SK-N-SH treated with all-trans-retinoic acid at 6 μM for 48 hours (cell line): ENCODE data around the gene ARRDC2.
"Not testable (repeated sequence)": the region's sequence is repeated elsewhere in the genome, so short reads cannot be mapped to it uniquely, and the experiment has no call there.

ENCODE experiments used
- ATAC-seq: fragments of 200-7000 bp; cut with Tn5 transposase; 3 replicates; pipeline ENCODE4 v1.9.1; 2020; ENCODE audit warnings: mild to moderate bottlenecking, moderate library complexity
- ARNTL ChIP-seq: fragments of 450-650 bp; formaldehyde crosslinking; IDR thresholded peaks from 2 replicates; pipeline ENCODE4 v1.5.0; 2020; ENCODE audit warnings: low read depth, mild to moderate bottlenecking, moderate library complexity, borderline replicate concordance
- BACH2 ChIP-seq: fragments of 250-450 bp; sonication (Bioruptor Pico); IDR thresholded peaks from 2 replicates; pipeline ENCODE4 v1.9.0; 2021; ENCODE audit warnings: mild to moderate bottlenecking, borderline replicate concordance
- CREB5 ChIP-seq: fragments of 250-450 bp; sonication (Bioruptor Pico); IDR thresholded peaks from 2 replicates; pipeline ENCODE4 v1.5.1; 2020; ENCODE audit warnings: low read depth, mild to moderate bottlenecking, moderate library complexity
- CSDC2 ChIP-seq: fragments of 250-450 bp; sonication (Bioruptor Pico); IDR thresholded peaks from 2 replicates; pipeline ENCODE4 v1.5.0; 2020; ENCODE audit warnings: mild to moderate bottlenecking, moderate library complexity
- CSRNP3 ChIP-seq: fragments of 250-450 bp; sonication (Bioruptor Pico); IDR thresholded peaks from 2 replicates; pipeline ENCODE4 v1.5.1; 2021; ENCODE audit warnings: mild to moderate bottlenecking, moderate library complexity
- ESRRG ChIP-seq: fragments of 250-450 bp; sonication (Bioruptor Pico); IDR thresholded peaks from 2 replicates; pipeline ENCODE4 v1.6.1; 2021; ENCODE audit warnings: mild to moderate bottlenecking
- GLIS3 ChIP-seq: fragments of 250-450 bp; sonication (Bioruptor Pico); IDR thresholded peaks from 2 replicates; pipeline ENCODE4 v1.5.0; 2020; ENCODE audit warnings: mild to moderate bottlenecking, moderate library complexity
- ISL1 ChIP-seq: fragments of 250-450 bp; sonication (Bioruptor Pico); IDR thresholded peaks from 2 replicates; pipeline ENCODE4 v2.1.2; 2022; ENCODE audit warnings: mild to moderate bottlenecking, moderate library complexity
- PPARA ChIP-seq: fragments of 250-450 bp; sonication (Bioruptor Pico); IDR thresholded peaks from 2 replicates; pipeline ENCODE4 v1.5.0; 2020; ENCODE audit warnings: mild to moderate bottlenecking, borderline replicate concordance
- RARB ChIP-seq: fragments of 250-450 bp; sonication (Bioruptor Pico); IDR thresholded peaks from 2 replicates; pipeline ENCODE4 v1.8.0; 2021; ENCODE audit warnings: mild to moderate bottlenecking, moderate library complexity
- SNAI2 ChIP-seq: fragments of 250-450 bp; sonication (Bioruptor Pico); IDR thresholded peaks from 2 replicates; pipeline ENCODE4 v1.5.0; 2020; ENCODE audit warnings: mild to moderate bottlenecking, moderate library complexity
- TCF4 ChIP-seq: fragments of 250-450 bp; sonication (Bioruptor Pico); IDR thresholded peaks from 2 replicates; pipeline ENCODE4 v1.8.0; 2021; ENCODE audit warnings: mild to moderate bottlenecking, moderate library complexity, borderline replicate concordance
- TOX ChIP-seq: fragments of 250-450 bp; sonication (Bioruptor Pico); IDR thresholded peaks from 2 replicates; pipeline ENCODE4 v1.8.0; 2021; ENCODE audit warnings: mild to moderate bottlenecking, moderate library complexity, borderline replicate concordance
- ZC3H10 ChIP-seq: fragments of 250-450 bp; sonication (Bioruptor Pico); IDR thresholded peaks from 2 replicates; pipeline ENCODE4 v1.5.1; 2021; ENCODE audit warnings: mild to moderate bottlenecking, moderate library complexity
- ZFP3 ChIP-seq: fragments of 250-450 bp; sonication (Bioruptor Pico); IDR thresholded peaks from 2 replicates; pipeline ENCODE4 v1.5.0; 2020; ENCODE audit warnings: mild to moderate bottlenecking, moderate library complexity
- ZFP30 ChIP-seq: fragments of 450-650 bp; formaldehyde crosslinking; IDR thresholded peaks from 2 replicates; pipeline ENCODE4 v1.5.0; 2022; ENCODE audit warnings: mild to moderate bottlenecking, moderate library complexity
- ZNF565 ChIP-seq: fragments of 450-650 bp; formaldehyde crosslinking; conservative IDR thresholded peaks from 2 replicates; pipeline ENCODE4 v1.5.0; 2020; ENCODE audit warnings: low read depth, mild to moderate bottlenecking, moderate library complexity
- ZNF70 ChIP-seq: fragments of 450-650 bp; formaldehyde crosslinking; IDR thresholded peaks from 2 replicates; pipeline ENCODE4 v1.5.0; 2020; ENCODE audit warnings: mild to moderate bottlenecking, moderate library complexity
- ZNF8 ChIP-seq: fragments of 450-650 bp; formaldehyde crosslinking; IDR thresholded peaks from 2 replicates; pipeline ENCODE4 v1.5.0; 2020; ENCODE audit warnings: mild to moderate bottlenecking, moderate library complexity
- TF ChIP-seq, protein P1 (sequence below): fragments of 250-450 bp; sonication (Bioruptor Pico); IDR thresholded peaks from 2 replicates; pipeline ENCODE4 v1.5.0; 2020; ENCODE audit warnings: mild to moderate bottlenecking, moderate library complexity

Gene ARRDC2

DNA sequence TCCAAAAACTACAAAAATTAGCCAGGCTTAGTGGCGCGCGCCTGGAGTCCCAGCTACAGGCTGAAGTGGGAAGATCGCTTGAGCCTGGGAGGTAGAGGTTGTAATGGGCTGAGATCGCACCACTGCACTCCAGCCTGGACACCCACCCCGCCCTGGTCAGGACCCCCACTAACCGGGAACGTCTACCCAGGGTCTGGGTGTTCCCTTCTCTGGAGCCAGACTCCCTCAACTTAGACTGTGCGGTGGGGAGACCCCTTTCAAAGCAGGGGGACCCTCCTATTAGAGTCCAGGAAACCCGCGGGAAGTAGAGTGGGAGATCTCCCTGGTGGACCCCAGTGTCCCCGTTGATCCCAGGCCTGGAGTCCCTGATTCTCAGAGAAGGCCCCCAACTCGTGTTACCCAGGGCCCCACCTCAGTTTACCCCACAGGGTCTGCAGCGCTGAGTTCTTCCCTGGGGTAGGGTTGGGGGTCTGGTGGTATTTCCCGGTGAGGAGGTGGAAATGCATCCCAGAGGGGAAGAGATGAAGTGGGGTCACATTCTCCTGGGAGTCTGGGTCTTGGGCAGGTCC, 6.1 kb upstream of the ARRDC2 start:
- ATAC-seq, result no peak
- TF ChIP-seq SNAI2 (CRISPR knock-in tag) (no peak), ZNF70 (CRISPR knock-in tag) (no peak), ESRRG (CRISPR knock-in tag) (no peak), CREB5 (CRISPR knock-in tag) (no peak), PPARA (CRISPR knock-in tag) (no peak), ZC3H10 (CRISPR knock-in tag) (no peak), CSDC2 (no peak), ZFP3 (CRISPR knock-in tag) (no peak), BACH2 (CRISPR knock-in tag) (no peak), ISL1 (CRISPR knock-in tag) (no peak), ZNF8 (CRISPR knock-in tag) (no peak), TCF4 (CRISPR knock-in tag) (no peak)
- TF ChIP-seq, protein P1, sequence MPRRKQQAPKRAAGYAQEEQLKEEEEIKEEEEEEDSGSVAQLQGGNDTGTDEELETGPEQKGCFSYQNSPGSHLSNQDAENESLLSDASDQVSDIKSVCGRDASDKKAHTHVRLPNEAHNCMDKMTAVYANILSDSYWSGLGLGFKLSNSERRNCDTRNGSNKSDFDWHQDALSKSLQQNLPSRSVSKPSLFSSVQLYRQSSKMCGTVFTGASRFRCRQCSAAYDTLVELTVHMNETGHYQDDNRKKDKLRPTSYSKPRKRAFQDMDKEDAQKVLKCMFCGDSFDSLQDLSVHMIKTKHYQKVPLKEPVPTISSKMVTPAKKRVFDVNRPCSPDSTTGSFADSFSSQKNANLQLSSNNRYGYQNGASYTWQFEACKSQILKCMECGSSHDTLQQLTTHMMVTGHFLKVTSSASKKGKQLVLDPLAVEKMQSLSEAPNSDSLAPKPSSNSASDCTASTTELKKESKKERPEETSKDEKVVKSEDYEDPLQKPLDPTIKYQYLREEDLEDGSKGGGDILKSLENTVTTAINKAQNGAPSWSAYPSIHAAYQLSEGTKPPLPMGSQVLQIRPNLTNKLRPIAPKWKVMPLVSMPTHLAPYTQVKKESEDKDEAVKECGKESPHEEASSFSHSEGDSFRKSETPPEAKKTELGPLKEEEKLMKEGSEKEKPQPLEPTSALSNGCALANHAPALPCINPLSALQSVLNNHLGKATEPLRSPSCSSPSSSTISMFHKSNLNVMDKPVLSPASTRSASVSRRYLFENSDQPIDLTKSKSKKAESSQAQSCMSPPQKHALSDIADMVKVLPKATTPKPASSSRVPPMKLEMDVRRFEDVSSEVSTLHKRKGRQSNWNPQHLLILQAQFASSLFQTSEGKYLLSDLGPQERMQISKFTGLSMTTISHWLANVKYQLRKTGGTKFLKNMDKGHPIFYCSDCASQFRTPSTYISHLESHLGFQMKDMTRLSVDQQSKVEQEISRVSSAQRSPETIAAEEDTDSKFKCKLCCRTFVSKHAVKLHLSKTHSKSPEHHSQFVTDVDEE, result no peak

GRCh38 chr19:18002347-18002850, 5.6 kb upstream of the ARRDC2 start:
- ATAC-seq, result no peak
- TF ChIP-seq ZFP3 (CRISPR knock-in tag), result no peak
- no peak for TF ChIP-seq ZFP30 (CRISPR knock-in tag)
- no peak for TF ChIP-seq ZNF8 (CRISPR knock-in tag)
- TF ChIP-seq ZC3H10 (CRISPR knock-in tag), result no peak
- TF ChIP-seq ARNTL, result no peak
- no peak for TF ChIP-seq SNAI2 (CRISPR knock-in tag)
- TF ChIP-seq PPARA (CRISPR knock-in tag), result no peak
- TF ChIP-seq ZNF565 (CRISPR knock-in tag), result no peak
- no peak for TF ChIP-seq TCF4 (CRISPR knock-in tag)
- TF ChIP-seq ESRRG (CRISPR knock-in tag), result no peak
- TF ChIP-seq ZNF70 (CRISPR knock-in tag), result no peak
- TF ChIP-seq, all 23 proteins: peak for 0

DNA sequence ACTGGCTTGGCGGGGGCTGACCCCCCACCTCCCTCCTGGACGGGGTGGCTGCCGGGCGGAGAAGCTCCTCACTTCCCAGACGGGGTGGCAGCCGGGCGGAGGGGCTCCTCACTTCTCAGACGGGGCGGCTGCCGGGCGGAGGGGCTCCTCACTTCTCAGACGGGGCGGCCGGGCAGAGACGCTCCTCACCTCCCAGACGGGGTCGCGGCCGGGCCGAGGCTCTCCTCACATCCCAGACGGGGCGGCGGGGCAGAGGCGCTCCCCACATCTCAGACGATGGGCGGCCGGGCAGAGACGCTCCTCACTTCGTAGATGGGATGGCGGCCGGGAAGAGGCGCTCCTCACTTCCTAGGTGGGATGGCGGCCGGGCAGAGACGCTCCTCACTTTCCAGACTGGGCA, 2.2 kb upstream of the ARRDC2 start:
- ATAC-seq, result not testable (repeated sequence)

- TF ChIP-seq RARB (CRISPR knock-in tag), result no peak
- TF ChIP-seq GLIS3 (CRISPR knock-in tag), result no peak
- ATAC-seq, result peak; percentile 93
Observed at GRCh38 chr19:18007044-18007916, 690 bp upstream of the ARRDC2 start.

DNA sequence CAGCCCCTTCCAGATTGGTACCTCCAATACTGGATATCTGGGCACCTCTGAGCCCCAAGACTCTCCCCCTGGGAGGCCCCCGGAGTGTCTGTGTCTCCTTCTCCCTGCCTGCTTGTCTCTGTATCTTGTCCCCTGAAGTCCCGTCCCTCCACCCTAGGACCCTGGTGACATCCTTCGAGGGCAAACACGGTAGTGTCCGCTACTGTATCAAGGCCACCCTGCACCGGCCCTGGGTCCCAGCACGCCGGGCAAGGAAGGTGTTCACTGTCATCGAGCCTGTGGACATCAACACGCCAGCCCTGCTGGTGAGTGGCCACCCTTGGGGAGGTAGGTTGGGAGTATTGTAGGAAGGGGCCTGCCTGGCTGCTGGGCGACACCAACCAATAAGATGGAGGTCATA, 844 bp downstream of the ARRDC2 start:
- ATAC-seq, result no peak
- TF ChIP-seq ZNF70 (CRISPR knock-in tag) (no peak), TCF4 (CRISPR knock-in tag) (no peak), ZC3H10 (CRISPR knock-in tag) (no peak), RARB (CRISPR knock-in tag) (no peak), CSRNP3 (CRISPR knock-in tag) (no peak), ARNTL (no peak), ZNF8 (CRISPR knock-in tag) (no peak), PPARA (CRISPR knock-in tag) (no peak), TOX (CRISPR knock-in tag) (no peak)
